Sciatic nerve (tissue), 2 donors: ENCODE measurements around the gene COG2. TPM values are rescaled to one million over a fixed set of nuclear protein-coding genes. Genes with fewer than 3 reads are reported as not detected.
"Not testable (repeated sequence)": the region's sequence is repeated elsewhere in the genome, so short reads cannot be mapped to it uniquely, and the experiment has no call there.

Source experiments
- ATAC-seq: fragments of 200-7000 bp; cut with Tn5 transposase; one replicate; pipeline ENCODE4 v1.9.1; 2020; ENCODE audit warnings: mild to moderate bottlenecking, moderate library complexity
- DNase-seq: peaks from one replicate; pipeline ENCODE4 v3.0.0-alpha.2; 2020; ENCODE audit warnings: low spot score
- intact Hi-C: fragments of 100-400 bp; cut with DNase I; formaldehyde crosslinking; loops from one replicate; pipeline ENCODE4 v1.14.2; 2022
- total RNA-seq: library from RNA; stranded (reverse); fragmentation: NEBNext Ultra II Directional; extraction: Animal tissue kit (Norgen Biotek cat#: 25700); gene quantifications from one replicate; pipeline ENCODE4 v1.2.1, GENCODE V29; 2021
- donor health status: DM: no; HTN: no; CAD: no.
- donor health status: DM: no; HTN: no; CAD: no.

Gene COG2
- total RNA-seq, 1 donor from 2014 or later, result 21.2 TPM

DNA sequence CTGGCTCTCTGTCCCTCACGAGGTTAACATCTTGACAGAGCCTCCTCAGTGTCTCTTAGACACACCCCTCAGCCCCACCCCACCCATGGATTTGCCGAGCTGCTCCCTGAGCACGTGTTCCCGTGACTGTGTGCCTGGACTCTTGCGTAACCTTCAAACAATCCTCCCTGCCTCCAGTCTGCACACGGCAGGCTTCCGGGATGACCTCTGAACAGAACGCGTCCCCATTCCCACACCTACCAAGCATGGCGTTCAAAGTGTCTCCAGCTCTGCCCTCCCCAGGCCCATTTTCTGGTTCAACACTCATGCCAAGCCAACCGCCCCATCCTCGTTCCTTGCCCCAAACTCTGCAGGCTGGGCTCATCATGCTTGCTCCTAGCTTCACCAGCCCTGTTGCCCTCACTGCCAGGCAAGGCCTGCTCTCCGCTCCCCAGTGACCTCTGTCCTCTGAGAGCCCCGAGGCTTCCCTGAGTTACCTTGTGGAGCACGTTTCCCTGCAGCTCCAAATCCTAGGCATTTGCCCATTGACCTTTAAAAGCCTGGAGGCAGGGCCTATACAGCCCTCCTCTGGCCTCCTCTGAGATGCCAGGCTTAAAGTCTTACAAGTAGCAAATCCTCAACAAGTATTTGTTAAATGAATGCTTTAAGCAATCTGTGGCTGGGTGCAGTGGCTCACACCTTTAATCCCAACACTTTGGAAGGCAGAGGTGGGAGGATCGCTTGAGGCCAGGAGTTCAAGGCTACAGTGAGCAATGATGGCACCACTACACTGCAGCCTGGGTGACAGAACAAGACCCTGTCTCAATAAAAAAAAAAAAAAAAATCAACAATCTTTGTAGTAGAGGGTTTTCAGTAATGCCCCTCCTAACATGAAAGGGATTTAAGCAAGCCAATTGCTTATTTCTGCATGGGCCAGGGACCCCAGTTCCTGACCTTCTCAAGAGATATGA, 66.6 kb downstream of the COG2 start:
- DNase-seq (no peak), ATAC-seq (peak; percentile 52)
- intact Hi-C loops, result no loop called here

DNA sequence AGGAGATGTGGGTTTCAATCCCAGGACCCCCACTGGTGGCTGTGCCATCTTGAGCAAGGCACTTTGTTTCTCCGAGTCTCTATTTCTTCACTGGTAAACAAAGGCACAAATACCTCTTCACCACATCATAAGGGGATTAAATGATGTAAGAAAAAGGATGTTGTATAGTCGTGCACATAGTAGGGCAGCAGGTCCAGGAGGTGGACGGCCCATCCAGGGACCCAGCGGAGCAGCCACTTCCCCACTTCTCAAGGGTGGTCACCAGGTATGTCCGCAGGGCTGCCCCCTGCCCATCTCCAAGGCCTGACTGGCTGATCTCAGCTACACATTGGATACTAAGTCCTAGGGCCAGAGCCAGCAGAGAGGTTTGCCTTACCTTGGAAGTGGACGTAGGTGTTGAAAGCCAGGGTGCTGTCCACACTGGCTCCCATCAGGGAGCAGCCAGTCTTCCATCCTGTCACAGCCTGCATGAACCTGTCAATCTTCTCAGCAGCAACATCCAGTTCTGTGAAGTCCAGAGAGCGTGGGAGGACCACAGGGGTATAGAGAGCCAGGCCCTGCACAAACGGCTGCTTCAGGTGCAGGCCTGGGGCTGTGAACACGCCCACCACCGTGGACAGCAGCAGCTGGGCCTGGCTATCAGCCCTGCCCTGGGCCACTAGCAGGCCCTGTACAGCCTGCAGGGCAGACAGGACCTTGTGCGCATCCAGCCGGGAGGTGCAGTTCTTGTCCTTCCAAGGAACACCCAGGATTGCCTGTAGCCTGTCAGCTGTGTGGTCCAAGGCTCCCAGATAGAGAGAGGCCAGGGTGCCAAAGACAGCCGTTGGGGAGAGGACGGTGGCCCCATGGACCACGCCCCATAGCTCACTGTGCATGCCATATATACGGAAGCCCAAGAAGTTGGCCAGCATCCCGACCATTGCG, 67.6 kb downstream of the COG2 start:
- no peak for DNase-seq
- ATAC-seq, result no peak
- intact Hi-C loops, result no loop called here

DNA sequence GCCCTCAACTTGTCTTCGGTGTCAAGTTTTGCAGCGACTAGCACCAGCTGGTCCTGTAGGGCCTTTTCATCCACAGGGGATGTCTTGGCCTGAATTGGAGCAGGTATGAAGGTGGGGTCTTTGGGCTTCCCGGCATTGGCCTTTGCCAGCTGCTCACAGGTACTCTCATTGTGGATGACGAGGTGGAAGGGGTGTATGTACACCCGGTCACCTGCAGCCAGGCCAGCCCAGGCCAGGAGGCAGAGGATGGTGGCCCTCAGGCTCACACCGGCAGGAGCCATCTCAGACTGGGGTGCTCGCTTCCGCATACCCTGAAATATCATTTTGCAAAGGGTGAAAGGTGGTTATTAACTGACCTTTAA, 68.2 kb downstream of the COG2 start:
- ATAC-seq (no peak), DNase-seq (no peak)
- intact Hi-C loops, result no loop called here

DNA sequence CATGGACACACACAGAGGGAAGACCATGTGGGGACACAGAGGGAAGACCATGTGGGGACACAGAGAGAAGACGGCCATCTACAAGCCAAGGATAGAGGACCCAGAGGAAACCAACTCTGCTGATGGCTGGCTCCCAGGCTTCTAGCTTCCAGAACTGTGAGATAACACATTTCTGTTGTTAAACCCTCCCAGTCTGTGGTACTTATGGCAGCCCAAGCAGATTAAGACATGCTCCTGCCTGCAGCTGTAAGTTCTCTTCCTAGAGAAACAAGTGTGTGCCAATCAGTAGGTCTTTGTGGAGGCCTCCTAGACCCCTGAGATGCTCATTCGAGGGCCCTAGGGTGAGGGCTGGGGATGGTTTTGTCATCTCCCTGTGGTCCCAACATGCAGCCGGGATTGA, 69.0 kb downstream of the COG2 start:
- DNase-seq (no peak), ATAC-seq (no peak)
- intact Hi-C loops, result no loop called here

DNA sequence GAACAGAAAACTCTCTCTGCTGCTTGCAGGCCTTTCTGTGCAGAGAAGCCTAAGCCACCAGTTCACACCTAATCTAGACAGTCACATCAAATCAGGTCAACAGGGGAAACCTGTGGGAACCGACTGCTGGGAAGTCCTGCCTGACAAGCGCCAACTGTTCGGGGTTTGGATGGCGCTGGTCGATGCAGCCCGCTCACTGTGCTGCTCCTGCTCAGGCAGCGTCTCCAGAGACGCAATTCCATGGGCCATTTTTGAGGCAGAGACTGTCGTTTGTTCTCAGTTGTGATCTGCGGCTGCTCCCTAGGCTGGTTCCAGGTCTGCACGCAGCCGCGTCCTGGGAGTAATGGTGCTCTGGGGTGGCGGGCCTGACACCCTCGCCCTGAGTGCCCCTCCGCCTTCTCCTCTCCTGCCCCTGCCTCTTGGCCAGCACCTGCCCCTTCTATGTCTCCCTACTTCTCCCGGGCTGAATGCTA, 70.2 kb downstream of the COG2 start:
- intact Hi-C loops, result no loop called here
- no peak for DNase-seq
- ATAC-seq, result no peak

DNA sequence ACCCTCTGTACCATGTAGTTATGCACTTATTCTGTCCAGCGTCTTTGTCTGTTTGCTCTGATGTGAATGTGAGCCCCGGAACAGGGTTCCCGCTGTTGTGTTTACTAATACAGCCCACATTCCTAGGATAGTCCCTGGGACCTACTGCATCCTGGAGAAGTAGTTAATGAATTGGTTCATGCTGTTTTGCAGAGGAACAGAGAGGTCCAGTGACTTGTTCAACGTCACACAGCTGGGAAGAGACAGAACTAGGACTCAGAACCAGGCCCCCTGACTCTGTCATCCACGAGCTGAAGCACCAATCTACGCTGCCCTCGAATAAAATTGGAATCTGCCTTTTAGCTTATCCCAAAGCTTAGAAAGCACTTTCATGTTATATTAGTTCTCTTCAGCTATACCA, 70.9 kb downstream of the COG2 start:
- intact Hi-C loops, result no loop called here
- ATAC-seq, result no peak

DNA sequence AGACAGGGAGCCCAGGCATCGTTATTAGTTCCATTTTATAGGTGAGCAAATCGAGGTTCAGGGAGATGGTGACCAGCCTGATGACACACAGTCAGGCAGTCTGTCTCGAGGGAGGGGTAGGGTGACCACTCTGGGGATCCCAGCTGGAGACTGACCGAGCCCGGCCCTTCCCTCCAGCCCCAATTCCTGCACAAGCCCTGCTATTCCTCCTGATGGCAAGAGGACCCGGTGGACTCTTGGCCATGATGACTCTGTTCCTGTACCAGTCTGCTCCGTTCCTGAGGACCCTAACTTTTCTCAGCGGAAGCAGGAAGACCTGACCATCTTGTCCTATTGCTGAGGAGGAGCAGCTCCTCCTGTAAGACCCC, 71.2 kb downstream of the COG2 start:
- ATAC-seq (no peak), DNase-seq (no peak)
- intact Hi-C loops, result no loop called here

More for the DNA sequence above, 70.9 kb downstream of the COG2 start:
- DNase-seq, result no peak

DNA sequence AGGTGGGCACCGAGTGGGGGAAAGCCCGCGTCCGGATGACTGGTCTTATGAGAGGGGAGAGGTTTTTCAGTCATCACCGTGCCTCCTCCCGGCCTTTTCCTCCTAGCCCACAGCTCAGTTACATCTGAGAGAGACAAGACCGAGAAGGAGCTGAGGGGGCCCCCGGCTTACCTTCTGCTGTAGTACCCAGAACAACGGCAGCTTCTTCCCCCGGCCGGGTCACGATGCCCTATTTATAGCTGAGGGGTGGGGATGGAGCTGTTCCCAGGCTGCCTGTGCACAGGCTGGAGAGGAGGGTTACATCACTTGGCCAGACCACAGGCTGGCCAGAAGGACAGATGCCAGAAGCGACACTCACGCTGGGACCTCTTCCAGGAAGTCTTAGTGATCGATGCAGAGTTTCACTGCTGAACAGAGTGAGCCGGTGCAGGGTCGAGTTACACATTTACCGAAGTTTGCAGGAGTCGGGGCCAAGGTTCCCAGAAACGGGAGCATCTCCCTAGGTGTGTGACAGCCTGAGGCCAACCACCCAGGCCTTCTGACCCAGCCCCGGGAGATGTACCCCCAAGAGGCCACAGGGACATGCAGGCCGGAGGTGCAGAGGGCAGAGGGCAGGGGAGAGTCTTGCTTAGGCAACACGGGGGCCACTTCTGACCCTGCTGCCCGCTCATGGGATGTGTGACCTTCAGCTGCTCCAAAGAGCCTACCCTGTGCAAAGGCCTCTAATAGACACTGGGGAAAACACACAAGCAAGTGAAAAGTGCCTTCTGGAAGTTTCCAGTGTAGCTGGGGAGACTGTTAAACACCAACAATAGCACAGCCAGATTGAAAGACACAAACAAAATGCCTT, 71.9 kb downstream of the COG2 start, which contains the start of gene AGT:
Gene AGT (minus strand): TSS at position 208 of the 850 bp plus-strand sequence. CDS start 3,299 bp downstream, outside the sequence.
- peak; percentile 92 for ATAC-seq
- intact Hi-C loops, result no loop called here
- DNase-seq, result peak; percentile 82

DNA sequence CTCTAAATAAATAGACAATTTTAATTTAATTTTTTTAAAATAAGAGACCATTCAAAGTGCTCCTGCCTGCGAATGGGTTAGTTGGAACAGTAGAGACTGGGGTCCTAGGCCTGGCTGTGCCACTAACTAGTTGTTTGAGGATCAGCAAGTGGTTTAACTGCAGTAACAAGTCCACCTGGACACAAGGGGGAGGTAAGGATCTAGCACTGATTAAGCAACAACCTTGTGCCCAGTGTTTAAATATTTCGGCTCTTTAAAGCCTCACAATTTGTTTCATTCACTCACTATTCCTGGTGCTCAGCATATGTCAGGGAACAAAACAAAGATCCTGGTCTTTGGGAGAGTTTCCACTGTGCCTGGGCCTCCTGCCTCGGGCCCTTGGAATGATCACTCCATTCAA, 73.2 kb downstream of the COG2 start:
- intact Hi-C loops, result no loop called here
- DNase-seq (no peak), ATAC-seq (no peak)

DNA sequence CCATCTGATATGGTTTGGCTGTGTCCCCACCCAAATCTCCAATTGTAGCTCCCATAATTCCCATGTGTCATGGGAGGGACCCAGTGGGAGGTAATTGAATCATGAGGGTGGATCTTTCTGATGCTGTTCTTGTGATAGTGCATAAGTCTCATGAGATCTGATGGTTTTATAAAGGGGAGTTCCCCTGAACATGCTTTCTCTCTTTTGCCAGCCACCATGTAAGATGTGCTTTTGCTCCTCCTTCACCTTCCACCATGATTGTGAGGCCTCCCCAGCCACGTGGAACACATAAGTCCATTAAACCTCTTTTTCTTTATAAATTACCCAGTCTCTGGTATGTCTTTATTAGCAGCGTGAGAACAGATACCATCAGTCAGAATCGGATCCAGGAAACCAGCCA, 74.2 kb downstream of the COG2 start:
- ATAC-seq, DNase-seq, intact Hi-C loops: not testable (repeated sequence)

DNA sequence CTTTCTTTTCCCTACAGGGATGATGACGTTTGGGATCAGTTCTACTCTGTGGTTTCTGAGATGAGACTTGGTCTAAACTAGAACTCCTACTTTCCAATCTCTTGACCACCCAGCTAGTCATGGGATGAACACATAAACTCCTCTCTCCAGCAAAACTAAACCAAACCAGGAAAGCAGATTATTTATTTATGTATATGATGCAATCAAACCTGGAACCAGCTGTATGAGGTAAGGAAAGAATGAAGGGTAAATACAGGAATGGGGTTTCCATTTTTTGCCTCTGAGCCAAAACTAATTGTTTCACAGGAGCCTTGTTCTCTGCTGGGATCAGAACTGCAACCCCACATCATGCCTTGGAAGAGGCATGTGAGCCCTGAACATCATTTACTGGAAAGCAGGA, 75.0 kb downstream of the COG2 start:
- intact Hi-C loops, result no loop called here
- no peak for DNase-seq
- no peak for ATAC-seq

DNA sequence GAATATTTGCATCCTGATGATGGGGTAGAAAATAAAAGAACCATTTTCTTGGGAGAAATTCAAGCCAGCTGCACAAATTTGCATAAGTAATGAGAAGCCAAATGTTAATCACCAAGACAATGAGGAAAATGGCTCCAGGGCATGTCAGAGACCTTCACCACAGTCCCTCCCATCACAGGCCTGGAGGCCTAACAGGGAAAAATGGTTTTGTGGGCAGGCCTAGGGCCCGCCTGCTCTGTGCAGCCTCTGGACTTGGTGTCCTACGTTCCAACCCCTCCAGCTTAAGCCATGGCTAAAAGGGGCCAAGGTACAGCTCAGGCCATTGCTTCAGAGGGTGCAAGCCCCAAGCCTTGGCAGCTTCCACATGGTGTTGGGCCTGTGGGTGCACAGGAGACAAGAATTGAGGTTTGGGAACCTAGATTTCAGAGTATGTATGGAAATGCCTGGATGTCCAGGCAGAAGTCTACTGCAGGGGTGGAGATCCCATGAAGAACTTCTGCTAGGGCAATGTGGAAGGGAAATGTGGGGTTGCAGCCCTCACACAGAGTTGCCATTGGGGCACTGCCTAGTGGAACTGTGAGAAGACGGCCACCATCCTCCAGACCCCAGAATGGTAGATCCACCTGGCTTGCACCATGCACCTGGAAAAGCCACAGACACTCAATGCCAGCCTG, 79.7 kb downstream of the COG2 start:
- DNase-seq, intact Hi-C loops, ATAC-seq: not testable (repeated sequence)

DNA sequence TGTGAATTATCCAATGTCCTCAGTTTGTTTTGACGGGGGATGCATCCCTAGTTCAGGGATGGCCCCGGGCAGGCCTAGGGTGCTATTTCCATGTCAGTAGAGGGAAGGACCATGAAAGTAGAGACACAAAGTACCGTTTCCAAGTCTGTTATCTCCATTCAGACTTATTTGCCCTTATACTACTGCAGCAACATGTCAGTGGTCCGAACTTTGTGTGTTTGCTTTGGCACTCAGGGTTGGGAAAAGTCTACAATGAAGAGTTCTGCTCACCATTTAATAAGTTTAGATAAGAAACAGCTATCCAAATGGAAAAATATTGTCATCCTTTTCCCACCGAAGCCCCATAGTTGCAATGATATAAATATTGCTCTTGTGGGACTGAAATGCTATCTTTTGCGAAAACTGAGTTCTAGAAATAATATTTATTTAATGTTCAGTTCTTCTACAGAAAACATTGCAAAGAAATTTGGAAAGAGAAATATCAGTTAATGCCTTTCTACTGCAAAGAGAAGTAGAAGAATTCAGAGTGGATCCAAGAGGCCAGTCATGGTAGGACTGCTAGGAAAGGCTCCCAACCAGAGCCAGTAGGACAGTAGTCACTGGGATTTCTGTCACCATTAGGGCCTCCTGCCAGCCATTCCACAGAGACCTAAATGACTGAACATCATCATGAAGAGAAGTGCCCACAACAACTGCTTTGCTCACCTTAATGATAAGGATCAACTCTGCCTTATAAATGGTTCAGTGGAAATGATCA, 83.2 kb downstream of the COG2 start:
- intact Hi-C loops, result no loop called here
- DNase-seq (no peak), ATAC-seq (peak; percentile 81)

DNA sequence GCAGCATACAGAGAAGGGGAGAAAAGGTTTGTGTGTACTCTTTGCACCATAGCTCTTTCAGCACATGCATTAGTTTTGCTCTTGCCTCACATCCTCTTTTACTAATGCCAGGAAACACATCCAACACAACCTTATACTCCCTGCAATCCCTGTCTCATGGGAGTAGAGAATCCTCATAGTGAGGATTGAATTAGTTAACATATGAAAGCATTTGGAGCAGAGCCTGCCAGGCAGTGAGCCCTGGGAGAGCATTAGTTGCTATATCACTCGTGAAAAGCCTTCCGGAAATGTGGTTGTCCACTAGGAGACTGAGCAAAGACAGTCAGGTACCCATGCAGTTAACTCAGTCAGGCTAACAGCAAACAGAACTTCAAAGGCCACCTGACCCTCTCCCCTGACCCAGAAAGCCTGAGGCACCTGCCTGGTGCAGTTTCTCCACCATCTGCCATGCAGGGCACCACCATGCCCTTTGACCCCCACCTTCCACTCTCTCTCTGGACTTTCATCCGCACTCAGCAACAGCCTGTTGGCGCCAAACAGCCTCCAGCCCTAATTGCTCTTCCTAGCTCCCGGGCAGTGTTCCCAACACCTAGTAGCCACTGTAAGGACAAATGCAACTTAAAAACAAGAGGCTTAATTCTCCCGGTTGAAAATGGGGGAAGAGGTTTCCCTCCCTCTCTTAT, 86.6 kb downstream of the COG2 start:
- DNase-seq, result no peak
- ATAC-seq, result peak; percentile 58
- intact Hi-C loops, result no loop called here

DNA sequence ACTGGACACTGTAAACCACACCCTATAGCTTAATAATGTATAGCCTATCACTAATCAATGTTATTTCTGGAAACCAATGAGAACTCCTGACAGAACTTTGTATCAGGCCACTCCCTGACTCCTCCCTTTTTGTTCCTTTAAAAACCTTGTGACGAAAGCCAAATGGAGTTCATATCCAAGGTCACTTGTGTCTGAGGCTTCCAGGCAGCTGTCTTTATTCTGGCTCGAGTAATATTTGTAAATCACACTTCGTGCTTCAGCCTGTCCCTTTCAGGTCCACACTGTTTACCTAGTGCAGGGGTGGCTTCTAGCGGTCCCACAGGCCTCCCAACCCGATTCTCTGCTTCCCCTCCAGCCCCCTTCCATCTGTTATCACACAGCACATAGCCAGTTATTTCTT, 88.7 kb downstream of the COG2 start:
- no peak for DNase-seq
- peak; percentile 86 for ATAC-seq
- intact Hi-C loops, result no loop called here

DNA sequence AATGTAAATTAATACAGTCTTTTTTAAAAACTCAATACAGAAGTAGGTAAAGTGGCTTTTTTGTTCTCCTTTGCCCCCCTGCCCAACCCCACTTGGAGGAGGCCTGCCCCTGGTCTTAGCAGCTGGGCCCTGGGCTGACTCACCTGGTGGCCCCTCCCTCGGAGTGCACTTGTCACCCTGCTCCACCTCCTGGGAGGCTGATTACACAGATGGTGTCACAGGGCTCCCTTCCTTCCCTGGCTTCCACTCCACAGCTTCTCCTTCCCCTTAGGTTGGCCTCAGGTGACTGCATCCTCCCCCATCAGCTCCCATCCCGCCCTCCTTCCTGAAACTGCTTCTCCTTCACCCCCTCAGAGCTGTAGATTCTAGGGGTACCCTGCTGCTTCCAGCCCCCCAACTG, 93.2 kb downstream of the COG2 start:
- ATAC-seq, result no peak
- intact Hi-C loops, result no loop called here
- no peak for DNase-seq

DNA sequence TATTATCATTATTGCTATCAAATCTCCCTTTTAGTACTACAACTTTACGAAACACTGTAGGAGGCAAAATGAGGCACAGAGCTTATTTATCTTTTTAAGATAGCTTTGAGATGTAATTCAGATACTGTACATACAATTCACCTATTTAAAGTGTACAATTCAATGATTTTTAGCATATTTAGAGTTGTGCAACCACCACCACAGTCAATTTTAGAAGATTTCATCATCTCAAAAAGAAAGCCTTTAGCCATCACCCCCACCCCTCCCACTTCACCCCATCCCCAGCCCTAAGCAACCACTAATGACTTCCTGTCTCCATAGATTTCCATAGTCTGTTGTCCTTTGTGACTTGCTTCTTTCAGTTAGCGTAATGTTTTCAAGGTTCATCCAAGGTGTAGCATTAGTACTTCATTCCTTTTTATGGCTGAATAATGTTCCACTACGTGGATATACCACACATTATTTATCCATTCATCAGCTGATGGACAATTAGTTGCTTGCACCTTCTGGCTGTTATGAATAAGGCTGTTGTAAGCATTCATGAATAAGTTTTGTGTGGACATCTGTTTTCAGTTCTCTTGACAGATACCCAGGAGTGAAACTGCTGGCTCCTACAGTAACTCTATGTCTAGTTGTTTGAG, 95.5 kb downstream of the COG2 start:
- ATAC-seq (no peak), DNase-seq (no peak)
- intact Hi-C loops, result no loop called here
